IMR-90 (cell line): ENCODE results near the gene HRC.

ENCODE experiments used
- BHLHE40 ChIP-seq: fragments of 150-350 bp; IDR thresholded peaks from 2 replicates; pipeline ENCODE4 v1.6.1; 2016; ENCODE audit warnings: mild to moderate bottlenecking, low read depth, low read length
- CEBPB ChIP-seq: IDR thresholded peaks from 2 replicates; pipeline ENCODE4 v1.6.1; 2012; ENCODE audit warnings: low read depth, low read length, improper control_type of control experiment
- MAFK ChIP-seq: IDR thresholded peaks from 2 replicates; pipeline ENCODE4 v1.6.1; 2012; ENCODE audit warnings: low read depth, low read length, improper control_type of control experiment
- POLR2A ChIP-seq: IDR thresholded peaks from 2 replicates; pipeline ENCODE4 v1.6.1; 2012; ENCODE audit warnings: mild to moderate bottlenecking, low read depth, low read length
- RCOR1 ChIP-seq: IDR thresholded peaks from 2 replicates; pipeline ENCODE4 v1.6.1; 2012; ENCODE audit warnings: mild to moderate bottlenecking, low read length, improper control_type of control experiment; ENCODE audit not compliant: insufficient replicate concordance
- TF ChIP-seq, protein P1 (sequence below): conservative IDR thresholded peaks from 2 replicates; pipeline ENCODE4 v1.5.1; 2012; ENCODE audit warnings: mild to moderate bottlenecking, low read depth, low read length, improper control_type of control experiment

DNA sequence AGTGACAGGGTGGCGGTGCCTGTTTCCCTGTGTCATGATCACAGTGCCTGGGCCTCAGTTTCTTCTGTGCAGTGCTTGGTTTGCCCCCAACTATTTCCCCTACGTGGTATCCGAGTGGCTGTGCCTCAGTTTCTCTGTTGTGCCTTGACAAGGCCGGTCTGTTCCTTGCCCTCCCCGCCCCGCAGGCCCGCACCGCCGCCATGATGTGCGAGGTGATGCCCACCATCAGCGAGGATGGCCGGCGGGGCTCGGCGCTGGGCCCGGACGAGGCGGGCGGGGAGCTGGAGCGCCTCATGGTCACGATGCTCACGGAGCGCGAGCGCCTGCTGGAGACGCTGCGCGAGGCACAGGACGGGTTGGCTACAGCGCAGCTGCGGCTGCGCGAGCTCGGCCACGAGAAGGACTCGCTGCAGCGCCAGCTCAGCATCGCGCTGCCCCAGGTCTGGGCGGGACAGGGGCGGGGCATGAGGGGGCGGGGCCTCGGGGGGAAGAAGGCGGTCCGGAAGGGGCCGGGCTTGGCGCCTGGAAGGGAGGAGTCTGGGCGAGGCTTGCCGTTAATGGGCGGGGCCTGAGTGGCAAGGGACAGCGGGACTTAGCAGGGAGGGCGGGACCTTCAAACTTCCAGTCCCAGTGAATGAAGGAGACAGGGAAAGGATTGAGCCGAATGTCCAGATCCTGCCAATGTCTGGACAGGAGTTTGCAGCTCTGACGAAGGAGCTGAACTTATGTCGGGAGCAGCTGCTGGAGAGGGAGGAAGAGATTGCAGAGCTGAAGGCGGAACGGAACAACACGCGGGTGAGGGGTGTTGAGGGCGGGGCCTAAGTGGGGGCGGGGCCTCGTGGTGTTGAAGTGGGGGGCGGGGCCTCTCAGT is 27.3 kb downstream of the HRC start:
- TF ChIP-seq BHLHE40 = no peak
- TF ChIP-seq, protein P1, sequence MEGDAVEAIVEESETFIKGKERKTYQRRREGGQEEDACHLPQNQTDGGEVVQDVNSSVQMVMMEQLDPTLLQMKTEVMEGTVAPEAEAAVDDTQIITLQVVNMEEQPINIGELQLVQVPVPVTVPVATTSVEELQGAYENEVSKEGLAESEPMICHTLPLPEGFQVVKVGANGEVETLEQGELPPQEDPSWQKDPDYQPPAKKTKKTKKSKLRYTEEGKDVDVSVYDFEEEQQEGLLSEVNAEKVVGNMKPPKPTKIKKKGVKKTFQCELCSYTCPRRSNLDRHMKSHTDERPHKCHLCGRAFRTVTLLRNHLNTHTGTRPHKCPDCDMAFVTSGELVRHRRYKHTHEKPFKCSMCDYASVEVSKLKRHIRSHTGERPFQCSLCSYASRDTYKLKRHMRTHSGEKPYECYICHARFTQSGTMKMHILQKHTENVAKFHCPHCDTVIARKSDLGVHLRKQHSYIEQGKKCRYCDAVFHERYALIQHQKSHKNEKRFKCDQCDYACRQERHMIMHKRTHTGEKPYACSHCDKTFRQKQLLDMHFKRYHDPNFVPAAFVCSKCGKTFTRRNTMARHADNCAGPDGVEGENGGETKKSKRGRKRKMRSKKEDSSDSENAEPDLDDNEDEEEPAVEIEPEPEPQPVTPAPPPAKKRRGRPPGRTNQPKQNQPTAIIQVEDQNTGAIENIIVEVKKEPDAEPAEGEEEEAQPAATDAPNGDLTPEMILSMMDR = peak; percentile 26; the same call in 1 of the 2 replicates
- TF ChIP-seq POLR2A = no peak
- TF ChIP-seq RCOR1 = no peak
- TF ChIP-seq MAFK = peak; percentile 38; the same call in 1 of the 2 replicates
- TF ChIP-seq CEBPB = no peak
